Endothelial cell (in vitro differentiated cells): ENCODE data around the gene ADGRV1. TPM values are rescaled to one million over a fixed set of nuclear protein-coding genes. Genes with fewer than 3 reads are reported as not detected.
"Not testable (repeated sequence)": the region's sequence is repeated elsewhere in the genome, so short reads cannot be mapped to it uniquely, and the experiment has no call there.

Experiments used
- DNase-seq: peaks from one replicate; pipeline ENCODE4 v3.0.0; 2021; ENCODE audit warnings: low spot score
- H3K27ac Mint-ChIP-seq: one replicate; pipeline ENCODE4 v1.8.0; 2021; ENCODE audit warnings: mixed read lengths, inconsistent platforms; ENCODE audit not compliant: unreplicated experiment
- H3K27me3 Mint-ChIP-seq: one replicate; pipeline ENCODE4 v1.8.0; 2021; ENCODE audit warnings: mild to moderate bottlenecking, moderate library complexity, mixed read lengths, inconsistent platforms; ENCODE audit not compliant: unreplicated experiment
- H3K36me3 Mint-ChIP-seq: one replicate; pipeline ENCODE4 v1.8.0; 2021; ENCODE audit warnings: mild to moderate bottlenecking, low read depth, mixed read lengths, inconsistent platforms; ENCODE audit not compliant: unreplicated experiment
- H3K4me1 Mint-ChIP-seq: one replicate; pipeline ENCODE4 v1.8.0; 2021; ENCODE audit warnings: mild to moderate bottlenecking, mixed read lengths, inconsistent platforms; ENCODE audit not compliant: unreplicated experiment
- H3K4me3 Mint-ChIP-seq: one replicate; pipeline ENCODE4 v1.8.0; 2021; ENCODE audit warnings: mild to moderate bottlenecking, mixed read lengths, inconsistent platforms; ENCODE audit not compliant: unreplicated experiment
- H3K9me3 Mint-ChIP-seq: one replicate; pipeline ENCODE4 v1.8.0; 2021; ENCODE audit warnings: mixed read lengths, inconsistent platforms; ENCODE audit not compliant: unreplicated experiment
- total RNA-seq: library from RNA; stranded (reverse); fragmentation: NEBNext Ultra II Directional; extraction: Animal tissue kit (Norgen Biotek cat#: 25700); gene quantifications from one replicate; pipeline ENCODE4 v1.2.1, GENCODE V29; 2021; ENCODE audit not compliant: unreplicated experiment
- TF ChIP-seq, protein P1 (sequence below): fragments of 200-600 bp; sonication (generic); IDR thresholded peaks from one replicate; pipeline ENCODE4 v1.5.0; 2021; ENCODE audit warnings: antibody characterized with exemption; ENCODE audit not compliant: unreplicated experiment

ADGRV1 gene
- total RNA-seq, 1 donor from 2014 or later = 23.1 TPM

GRCh38 chr5:91042247-91042935 is 483.8 kb downstream of the ADGRV1 start:
- H3K27ac Mint-ChIP-seq = no peak overlapping the region
- no peaks in the 10 kb centered on the region for H3K9me3 Mint-ChIP-seq
- no peaks in the 10 kb centered on the region for H3K27me3 Mint-ChIP-seq
- no peak overlapping the region for H3K4me3 Mint-ChIP-seq
- DNase-seq = no peak
- H3K4me1 Mint-ChIP-seq = no peaks in the 10 kb centered on the region
- TF ChIP-seq, protein P1, sequence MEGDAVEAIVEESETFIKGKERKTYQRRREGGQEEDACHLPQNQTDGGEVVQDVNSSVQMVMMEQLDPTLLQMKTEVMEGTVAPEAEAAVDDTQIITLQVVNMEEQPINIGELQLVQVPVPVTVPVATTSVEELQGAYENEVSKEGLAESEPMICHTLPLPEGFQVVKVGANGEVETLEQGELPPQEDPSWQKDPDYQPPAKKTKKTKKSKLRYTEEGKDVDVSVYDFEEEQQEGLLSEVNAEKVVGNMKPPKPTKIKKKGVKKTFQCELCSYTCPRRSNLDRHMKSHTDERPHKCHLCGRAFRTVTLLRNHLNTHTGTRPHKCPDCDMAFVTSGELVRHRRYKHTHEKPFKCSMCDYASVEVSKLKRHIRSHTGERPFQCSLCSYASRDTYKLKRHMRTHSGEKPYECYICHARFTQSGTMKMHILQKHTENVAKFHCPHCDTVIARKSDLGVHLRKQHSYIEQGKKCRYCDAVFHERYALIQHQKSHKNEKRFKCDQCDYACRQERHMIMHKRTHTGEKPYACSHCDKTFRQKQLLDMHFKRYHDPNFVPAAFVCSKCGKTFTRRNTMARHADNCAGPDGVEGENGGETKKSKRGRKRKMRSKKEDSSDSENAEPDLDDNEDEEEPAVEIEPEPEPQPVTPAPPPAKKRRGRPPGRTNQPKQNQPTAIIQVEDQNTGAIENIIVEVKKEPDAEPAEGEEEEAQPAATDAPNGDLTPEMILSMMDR = no peak
- peaks cover 3% of the 10 kb centered on the region for H3K36me3 Mint-ChIP-seq

- no peaks in the 10 kb centered on the region for H3K27me3 Mint-ChIP-seq
- peaks cover 3% of the 10 kb centered on the region for H3K36me3 Mint-ChIP-seq
These were observed 484.3 kb downstream of the ADGRV1 start for GRCh38 chr5:91042936-91043255.

GRCh38 chr5:91048073-91048472 is 489.5 kb downstream of the ADGRV1 start:
- Mint-ChIP-seq H3K36me3 (peaks cover 3% of the 10 kb centered on the region), H3K27ac (no peak overlapping the region), H3K9me3 (no peaks in the 10 kb centered on the region), H3K4me1 (peaks cover 5% of the 10 kb centered on the region), H3K27me3 (peaks cover 4% of the 10 kb centered on the region), H3K4me3 (no peak overlapping the region)
- DNase-seq = no peak
- TF ChIP-seq, protein P1 = no peak

More at GRCh38 chr5:91042936-91043255, 484.3 kb downstream of the ADGRV1 start:
- H3K9me3 Mint-ChIP-seq = no peaks in the 10 kb centered on the region
- DNase-seq = no peak
- no peaks in the 10 kb centered on the region for H3K4me1 Mint-ChIP-seq
- TF ChIP-seq, protein P1 = no peak
- H3K4me3 Mint-ChIP-seq = no peak overlapping the region
- no peak overlapping the region for H3K27ac Mint-ChIP-seq

GRCh38 chr5:91049112-91049511 is 490.5 kb downstream of the ADGRV1 start:
- H3K9me3 Mint-ChIP-seq = no peaks in the 10 kb centered on the region
- DNase-seq = no peak
- peaks cover 14% of the 10 kb centered on the region for H3K4me1 Mint-ChIP-seq
- H3K36me3 Mint-ChIP-seq = peaks cover 3% of the 10 kb centered on the region
- H3K27me3 Mint-ChIP-seq = peaks cover 4% of the 10 kb centered on the region
- no peak overlapping the region for H3K4me3 Mint-ChIP-seq
- TF ChIP-seq, protein P1 = no peak
- no peak overlapping the region for H3K27ac Mint-ChIP-seq

GRCh38 chr5:91049800-91050199 is 491.2 kb downstream of the ADGRV1 start:
- H3K27me3 Mint-ChIP-seq = peaks cover 4% of the 10 kb centered on the region
- H3K4me3 Mint-ChIP-seq = no peak overlapping the region
- TF ChIP-seq, protein P1 = no peak
- peaks cover 2% of the 10 kb centered on the region for H3K36me3 Mint-ChIP-seq
- no peaks in the 10 kb centered on the region for H3K9me3 Mint-ChIP-seq
- no peak for DNase-seq
- H3K27ac Mint-ChIP-seq = no peak overlapping the region
- peaks cover 14% of the 10 kb centered on the region for H3K4me1 Mint-ChIP-seq

GRCh38 chr5:91052411-91052810 is 493.8 kb downstream of the ADGRV1 start:
- peaks cover 14% of the 10 kb centered on the region for H3K4me1 Mint-ChIP-seq
- H3K4me3 Mint-ChIP-seq = not testable (repeated sequence)

More at GRCh38 chr5:91052411-91052810, 493.8 kb downstream of the ADGRV1 start:
- not testable (repeated sequence) for H3K36me3 Mint-ChIP-seq, H3K27ac Mint-ChIP-seq, H3K27me3 Mint-ChIP-seq, H3K9me3 Mint-ChIP-seq, DNase-seq
